GM20000 (cell line): ENCODE results near the gene CBFB.

ENCODE experiments used
- DNase-seq: peaks from one replicate; pipeline ENCODE4 v3.0.0; 2012; ENCODE audit warnings: low spot score
- CTCF ChIP-seq: IDR thresholded peaks from 2 replicates; pipeline ENCODE4 v1.5.1; 2012; ENCODE audit warnings: mild to moderate bottlenecking, control low read depth; ENCODE audit errors: extremely low read depth, missing control alignments

The CBFB gene

DNA sequence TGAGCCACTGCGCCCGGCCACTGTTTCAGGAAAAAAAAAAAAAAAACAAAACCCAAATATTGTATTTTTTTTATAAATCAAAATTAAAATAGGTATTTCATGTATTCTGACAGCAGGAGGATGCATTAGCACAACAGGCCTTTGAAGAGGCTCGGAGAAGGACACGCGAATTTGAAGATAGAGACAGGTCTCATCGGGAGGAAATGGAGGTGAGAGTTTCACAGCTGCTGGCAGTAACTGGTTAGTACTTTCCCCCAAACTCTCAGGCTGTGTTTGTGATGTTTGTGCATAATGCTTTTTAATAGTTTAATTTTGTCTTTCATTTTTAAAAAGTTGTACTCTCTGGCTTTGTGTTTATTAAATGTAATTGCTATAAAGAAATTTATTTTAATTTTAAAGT lies 53.2 kb downstream of the CBFB start:
- DNase-seq = no peak
- TF ChIP-seq CTCF = no peak

GRCh38 chr16:67082891-67083290 lies 53.9 kb downstream of the CBFB start:
- TF ChIP-seq CTCF = no peak
- DNase-seq = no peak

DNA sequence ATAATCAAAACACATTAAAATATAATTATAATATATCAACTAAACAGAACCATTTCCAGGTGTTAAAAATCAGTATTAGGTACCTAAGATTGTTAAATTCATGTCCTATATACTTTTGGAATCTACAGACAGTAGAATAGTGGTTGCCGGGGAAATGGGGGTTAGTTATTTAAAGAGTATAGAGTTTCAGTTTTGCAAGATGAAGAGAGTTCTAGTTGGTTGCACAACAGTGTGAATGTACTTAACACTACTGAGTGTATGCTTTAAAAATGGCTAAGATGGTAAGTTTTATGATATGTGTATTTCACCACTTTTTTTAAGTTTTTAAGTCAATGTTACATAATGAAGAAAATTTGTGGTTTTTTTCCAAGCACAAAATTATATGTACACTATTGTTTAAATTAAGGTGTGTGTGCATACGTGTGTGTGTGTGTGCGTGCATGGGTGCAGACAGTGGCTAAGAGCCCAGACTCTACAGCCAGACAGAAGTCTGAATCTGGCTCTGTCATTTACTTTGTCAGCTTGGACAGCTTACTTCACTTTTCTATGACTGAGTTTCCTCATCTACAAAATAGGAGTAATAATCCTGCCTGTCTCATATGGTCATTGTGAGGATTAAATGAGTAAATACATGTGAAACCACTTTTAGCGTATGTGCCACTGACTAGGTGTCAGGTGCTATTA lies 55.5 kb downstream of the CBFB start:
- no peak for DNase-seq
- no peak for TF ChIP-seq CTCF

- no peak for DNase-seq
- no peak for TF ChIP-seq CTCF
Observed at GRCh38 chr16:67086822-67087221, 57.9 kb downstream of the CBFB start.

DNA sequence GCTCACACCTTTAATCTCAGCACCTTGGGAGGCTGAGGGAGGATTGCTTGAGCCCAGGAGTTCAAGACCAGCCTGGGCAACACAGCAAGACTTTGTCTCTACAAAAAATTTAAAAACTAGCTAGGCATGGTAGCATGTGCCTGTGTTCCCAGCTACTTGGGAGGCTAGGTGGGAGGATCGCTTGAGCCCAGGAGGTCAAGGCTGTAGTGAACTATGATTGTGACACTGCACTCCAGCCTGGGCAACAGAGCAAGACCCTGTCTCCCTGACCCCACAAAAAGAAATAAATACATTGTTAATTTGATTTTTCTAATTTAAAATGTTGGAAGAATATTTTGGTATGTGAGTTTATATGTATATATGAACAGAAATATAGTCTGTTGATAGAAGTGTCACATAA lies 58.3 kb downstream of the CBFB start:
- no peak for DNase-seq
- no peak for TF ChIP-seq CTCF

DNA sequence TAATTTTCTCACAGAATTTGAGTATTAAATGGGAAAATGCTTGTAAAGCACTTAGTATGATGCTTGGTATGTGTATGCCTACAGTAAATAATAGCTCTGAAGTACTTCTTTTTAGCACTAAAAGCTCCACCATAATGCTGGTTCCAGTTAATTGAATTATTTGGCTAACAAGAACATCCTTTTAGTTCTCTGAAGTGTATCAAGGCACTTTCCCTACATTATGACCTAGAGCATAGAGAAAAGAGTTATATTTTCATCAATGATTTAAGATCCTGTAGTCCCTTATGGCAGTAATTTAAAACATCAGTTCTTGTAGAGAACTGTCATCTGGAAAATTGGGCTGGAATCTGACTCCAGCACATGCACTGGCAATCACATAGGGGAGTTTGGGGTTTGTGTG lies 58.9 kb downstream of the CBFB start:
- no peak for TF ChIP-seq CTCF
- DNase-seq = no peak

GRCh38 chr16:67088551-67088950 lies 59.6 kb downstream of the CBFB start:
- no peak for TF ChIP-seq CTCF
- no peak for DNase-seq
